AG08396 (cell line): ENCODE measurements around the gene SHISA9.

Experiments used
- DNase-seq: peaks from one replicate; pipeline ENCODE4 v3.0.0; 2012; ENCODE audit warnings: low spot score, mixed read lengths

SHISA9 gene

DNA sequence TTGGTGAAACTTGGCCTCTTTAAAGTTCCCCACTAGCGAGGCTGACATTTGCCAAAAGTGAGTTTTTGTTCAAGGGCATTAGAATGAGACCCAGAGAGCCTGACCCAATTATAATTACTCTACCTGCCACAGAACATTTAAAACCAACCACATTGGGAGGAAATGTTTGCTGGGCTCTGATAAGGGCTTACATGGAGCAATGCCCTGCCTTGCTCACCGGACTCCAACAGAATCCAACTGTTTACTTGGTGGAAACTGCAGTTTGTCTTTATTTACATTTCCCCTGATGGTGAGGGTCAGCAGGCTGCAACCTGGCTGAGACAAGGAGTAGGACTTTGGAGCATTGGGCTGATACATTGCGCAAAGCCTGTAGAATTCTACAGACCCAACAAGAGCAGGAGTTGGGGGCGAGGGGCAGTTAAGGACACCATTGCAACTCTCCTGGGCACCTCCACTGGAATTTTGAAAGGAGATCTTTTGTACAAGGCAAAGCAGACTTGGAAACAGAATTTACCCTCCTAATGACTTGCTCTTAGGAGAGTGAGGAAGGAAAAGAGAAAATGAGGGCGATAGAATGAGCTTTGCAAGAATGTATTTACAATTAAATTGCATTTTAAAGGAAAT lies 368.6 kb downstream of the SHISA9 start:
- DNase-seq, result no peak

DNA sequence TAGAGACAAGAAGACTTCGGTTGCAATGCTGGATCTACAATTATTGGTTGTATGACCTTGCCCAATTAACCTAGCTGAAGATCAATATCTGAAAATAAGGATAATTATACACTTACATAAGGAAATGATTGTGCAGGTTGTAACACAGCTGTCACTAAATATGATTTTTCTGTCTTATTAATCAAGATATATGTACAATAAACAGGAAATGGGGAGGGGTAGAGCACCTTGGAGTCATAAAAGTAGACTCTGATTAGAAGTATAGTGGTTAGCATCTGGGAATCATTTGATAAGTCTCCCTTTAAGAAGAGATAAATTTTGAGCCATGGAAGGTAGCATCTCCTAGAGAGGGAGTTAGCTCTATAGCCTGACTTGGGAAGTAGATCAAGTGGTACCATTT lies 369.2 kb downstream of the SHISA9 start:
- DNase-seq, result no peak

DNA sequence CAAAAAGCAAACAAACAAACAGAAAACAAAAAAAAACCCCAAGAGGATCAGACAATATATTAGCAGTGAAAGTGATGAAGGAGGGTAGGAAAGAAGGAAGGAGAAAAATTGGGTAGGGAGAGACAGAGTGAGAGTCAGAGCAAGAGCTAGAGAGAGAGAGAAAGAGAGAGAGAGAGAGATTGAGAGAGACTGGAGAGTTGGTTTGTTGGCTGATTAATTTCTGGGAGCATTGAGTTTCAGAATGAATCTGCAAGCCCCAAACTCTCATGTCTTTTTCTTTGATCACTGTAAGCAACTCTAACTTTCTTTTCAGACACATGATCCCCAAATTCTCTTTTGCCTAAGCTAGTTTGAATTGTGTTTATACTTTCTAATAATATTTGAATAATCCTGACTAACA lies 388.1 kb downstream of the SHISA9 start:
- DNase-seq, result no peak
